ENCODE measurements around the gene TREM2. TPM values are rescaled to one million over a fixed set of nuclear protein-coding genes. Genes with fewer than 3 reads are reported as not detected.

TREM2 gene
- total and polyA plus RNA-seq, 2 of the 13 experiments (the other 11 are each of a cell fraction or from before 2014, with no cell fraction given): 0.11 TPM; not detected in 1

DNA sequence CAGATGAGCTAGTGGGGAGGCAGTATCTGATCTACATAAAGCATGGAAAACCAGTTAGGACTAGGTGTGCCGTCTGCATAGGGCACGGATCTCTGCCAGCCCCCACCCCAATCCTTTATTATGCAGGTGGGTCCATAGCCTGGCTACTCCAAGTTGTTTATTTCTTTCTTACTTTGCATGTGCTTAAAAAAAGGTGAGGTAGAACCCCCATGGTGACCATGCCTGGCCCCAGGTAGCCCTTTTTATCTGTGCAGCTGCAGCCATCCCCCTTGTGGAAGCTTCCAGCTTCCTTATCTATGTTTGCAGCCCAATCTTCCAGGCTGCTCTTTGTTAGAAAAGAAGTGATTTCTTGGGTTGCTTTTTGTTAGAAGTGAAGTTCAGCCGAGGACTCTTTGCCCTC lies 9.0 kb upstream of the TREM2 start:
- WGBS (ENCODE audit: low lambda C conversion rate): 17% methylated on average over 3 of the region's 3 CpGs
- ChIA-PET CTCF (ENCODE audit: low intra/inter-chr PET ratio, low total read pairs) (no interaction called here), POLR2A (no interaction called here)
- BruUV-seq (replicated peaks): no TSS peak
- no peaks in the 10 kb centered on the region for H3K79me2 ChIP-seq (ENCODE audit: insufficient read depth, low read length)
- H3K27ac ChIP-seq (ENCODE audit: extremely low read length, insufficient read depth, low read length): no peak overlapping the region
- H3K9me3 ChIP-seq (ENCODE audit: low read length): no peaks in the 10 kb centered on the region
- ATAC-seq: no peak
- no peak overlapping the region for H3K9ac ChIP-seq (ENCODE audit: insufficient read depth, low read depth, low read length)
- H4K20me1 ChIP-seq (ENCODE audit: insufficient read depth, low read length): no peaks in the 10 kb centered on the region
- H3K4me2 ChIP-seq (ENCODE audit: low read depth, low read length): no peak overlapping the region
- no peak for TF ChIP-seq HNRNPH1 (optimal IDR thresholded peaks at IDR 0.05; ENCODE audit: low read depth, low read length)
- TF ChIP-seq, protein P1, sequence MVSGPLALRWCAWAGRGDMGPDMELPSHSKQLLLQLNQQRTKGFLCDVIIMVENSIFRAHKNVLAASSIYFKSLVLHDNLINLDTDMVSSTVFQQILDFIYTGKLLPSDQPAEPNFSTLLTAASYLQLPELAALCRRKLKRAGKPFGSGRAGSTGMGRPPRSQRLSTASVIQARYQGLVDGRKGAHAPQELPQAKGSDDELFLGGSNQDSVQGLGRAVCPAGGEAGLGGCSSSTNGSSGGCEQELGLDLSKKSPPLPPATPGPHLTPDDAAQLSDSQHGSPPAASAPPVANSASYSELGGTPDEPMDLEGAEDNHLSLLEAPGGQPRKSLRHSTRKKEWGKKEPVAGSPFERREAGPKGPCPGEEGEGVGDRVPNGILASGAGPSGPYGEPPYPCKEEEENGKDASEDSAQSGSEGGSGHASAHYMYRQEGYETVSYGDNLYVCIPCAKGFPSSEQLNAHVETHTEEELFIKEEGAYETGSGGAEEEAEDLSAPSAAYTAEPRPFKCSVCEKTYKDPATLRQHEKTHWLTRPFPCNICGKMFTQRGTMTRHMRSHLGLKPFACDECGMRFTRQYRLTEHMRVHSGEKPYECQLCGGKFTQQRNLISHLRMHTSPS (CRISPR knock-in tag; IDR thresholded peaks at IDR 0.05; ENCODE audit: low read depth): no peak
- no peaks in the 10 kb centered on the region for H3K36me3 ChIP-seq (replicated peaks in 1 of 2; ENCODE audit: control insufficient read depth in 1 of 2, insufficient read depth in 2 of 2, low read length in 2 of 2)
- H3K27me3 ChIP-seq (ENCODE audit: control insufficient read depth in 1 of 2, insufficient read depth in 2 of 2, low read length in 2 of 2): no peaks in the 10 kb centered on the region; a peak in 2 of 5 replicates
- no peak for FAIRE-seq
- in situ Hi-C loops (cut with HindIII; ENCODE audit: extremely low pct_ligation_motif_present, low pct_unique_long_range_greater_than_20kb) (no loop called here), intact Hi-C loops (cut with micrococcal nuclease; ENCODE audit: unreplicated experiment) (no loop called here)
- H2AFZ ChIP-seq (ENCODE audit: low read length): no peak overlapping the region
- DNase-seq (ENCODE audit: low spot score): no peak
- no peak overlapping the region for H3K4me3 ChIP-seq (replicated peaks in 1 of 3; ENCODE audit: insufficient read depth in 1 of 3, low read depth in 2 of 3, low read length in 3 of 3)
- H3K4me1 ChIP-seq (ENCODE audit: insufficient read depth, low read length): no peaks in the 10 kb centered on the region

DNA sequence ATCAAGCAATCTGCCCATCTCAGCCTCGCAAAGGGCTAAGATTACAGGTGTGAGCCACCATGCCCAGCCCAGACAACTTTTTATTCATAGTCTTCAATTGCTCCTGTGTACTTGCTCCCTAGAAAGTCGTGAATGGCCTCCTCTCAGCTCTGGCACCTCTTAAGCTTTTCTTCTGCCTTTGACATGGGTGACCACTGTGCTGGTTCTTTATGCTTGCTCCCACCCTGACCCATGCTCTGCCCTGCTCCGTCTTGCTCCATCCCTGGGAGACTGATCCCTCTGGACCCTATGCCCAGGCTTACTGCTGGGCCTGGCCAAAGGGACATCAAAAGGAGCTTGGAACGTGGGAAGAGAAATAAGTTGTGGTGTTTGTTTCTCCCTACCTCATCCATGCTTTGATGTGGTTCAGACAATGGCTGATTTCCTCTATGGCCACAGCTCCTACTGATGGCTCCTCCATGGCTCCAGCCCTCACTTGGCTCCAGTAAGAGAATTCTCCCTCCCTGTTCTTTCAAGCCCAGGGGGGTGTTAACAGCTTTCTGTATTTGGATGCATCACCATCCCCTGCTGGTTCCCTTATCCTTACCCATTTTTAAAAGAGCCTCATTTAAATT lies 7.7 kb upstream of the TREM2 start:
- TF ChIP-seq TARDBP (CRISPR knock-in tag; IDR thresholded peaks at IDR 0.05) (no peak), ZNF564 (CRISPR knock-in tag; IDR thresholded peaks at IDR 0.05) (no peak), ZNF274 (CRISPR knock-in tag; IDR thresholded peaks at IDR 0.05) (no peak)

More for the DNA sequence above, 7.7 kb upstream of the TREM2 start:
- Histone ChIP-seq H3K4me2 (ENCODE audit: low read depth, low read length) (no peak overlapping the region), H3K4me1 (ENCODE audit: insufficient read depth, low read length) (no peaks in the 10 kb centered on the region), H3K4me3 (replicated peaks in 1 of 3; ENCODE audit: insufficient read depth in 1 of 3, low read depth in 2 of 3, low read length in 3 of 3) (no peak overlapping the region), H3K36me3 (replicated peaks in 1 of 2; ENCODE audit: control insufficient read depth in 1 of 2, insufficient read depth in 2 of 2, low read length in 2 of 2) (no peaks in the 10 kb centered on the region), H3K27me3 (ENCODE audit: control insufficient read depth in 1 of 2, insufficient read depth in 2 of 2, low read length in 2 of 2) (no peaks in the 10 kb centered on the region; a peak in 1 of 5 replicates), H3K9me3 (ENCODE audit: low read length) (no peaks in the 10 kb centered on the region), H3K27ac (ENCODE audit: extremely low read length, insufficient read depth, low read length) (no peak overlapping the region), H3K79me2 (ENCODE audit: insufficient read depth, low read length) (no peaks in the 10 kb centered on the region), H4K20me1 (ENCODE audit: insufficient read depth, low read length) (no peaks in the 10 kb centered on the region), H2AFZ (ENCODE audit: low read length) (no peak overlapping the region), H3K9ac (ENCODE audit: insufficient read depth, low read depth, low read length) (no peak overlapping the region)
- DNase-seq (ENCODE audit: low spot score) (no peak), ATAC-seq (no peak), FAIRE-seq (no peak)
- intact Hi-C loops (cut with micrococcal nuclease; ENCODE audit: unreplicated experiment) (no loop called here), in situ Hi-C loops (cut with HindIII; ENCODE audit: extremely low pct_ligation_motif_present, low pct_unique_long_range_greater_than_20kb) (no loop called here)
- no TSS peak for BruUV-seq (replicated peaks)
- WGBS (ENCODE audit: low lambda C conversion rate): 27% methylated on average over 4 of the region's 4 CpGs
- ChIA-PET CTCF (ENCODE audit: low intra/inter-chr PET ratio, low total read pairs) (no interaction called here), POLR2A (no interaction called here)
